ACC112 (cell line): ENCODE results near the gene ALK.
A peak's percentile ranks its signal among the peaks of the same experiment; 100 is the strongest.

ENCODE experiments used
- H2AFZ ChIP-seq: fragments of 200-600 bp; sonication (generic); one replicate; pipeline ENCODE4 v1.6.0; 2017; ENCODE audit warnings: antibody characterized with exemption, low read length; ENCODE audit not compliant: unreplicated experiment
- H3K27ac ChIP-seq: fragments of 200-600 bp; sonication (generic); 2 replicates; pipeline ENCODE4 v1.5.1; 2014; ENCODE audit warnings: low read depth, mild to moderate bottlenecking, antibody characterized with exemption, low read length, moderate library complexity
- H3K27me3 ChIP-seq: fragments of 200-600 bp; sonication (generic); 2 replicates; pipeline ENCODE4 v1.6.1; 2014; ENCODE audit warnings: mild to moderate bottlenecking, antibody characterized with exemption, low read length, moderate library complexity, mixed read lengths; ENCODE audit not compliant: insufficient read depth
- H3K36me3 ChIP-seq: fragments of 200-600 bp; sonication (generic); 2 replicates; pipeline ENCODE4 v1.6.1; 2016; ENCODE audit warnings: mild to moderate bottlenecking, antibody characterized with exemption, low read length, moderate library complexity, mixed read lengths; ENCODE audit not compliant: insufficient read depth
- H3K4me1 ChIP-seq: fragments of 200-600 bp; sonication (generic); one replicate; pipeline ENCODE4 v1.6.1; 2016; ENCODE audit warnings: low read length, mixed read lengths; ENCODE audit not compliant: insufficient read depth, unreplicated experiment, control insufficient read depth
- H3K4me3 ChIP-seq: fragments of 200-600 bp; sonication (generic); 2 replicates; pipeline ENCODE4 v1.5.1; 2014; ENCODE audit warnings: mild to moderate bottlenecking, low read depth, low read length
- H3K79me2 ChIP-seq: fragments of 200-600 bp; sonication (generic); one replicate; pipeline ENCODE4 v1.6.0; 2016; ENCODE audit warnings: low read length; ENCODE audit not compliant: control insufficient read depth, unreplicated experiment, insufficient read depth

The ALK gene

DNA sequence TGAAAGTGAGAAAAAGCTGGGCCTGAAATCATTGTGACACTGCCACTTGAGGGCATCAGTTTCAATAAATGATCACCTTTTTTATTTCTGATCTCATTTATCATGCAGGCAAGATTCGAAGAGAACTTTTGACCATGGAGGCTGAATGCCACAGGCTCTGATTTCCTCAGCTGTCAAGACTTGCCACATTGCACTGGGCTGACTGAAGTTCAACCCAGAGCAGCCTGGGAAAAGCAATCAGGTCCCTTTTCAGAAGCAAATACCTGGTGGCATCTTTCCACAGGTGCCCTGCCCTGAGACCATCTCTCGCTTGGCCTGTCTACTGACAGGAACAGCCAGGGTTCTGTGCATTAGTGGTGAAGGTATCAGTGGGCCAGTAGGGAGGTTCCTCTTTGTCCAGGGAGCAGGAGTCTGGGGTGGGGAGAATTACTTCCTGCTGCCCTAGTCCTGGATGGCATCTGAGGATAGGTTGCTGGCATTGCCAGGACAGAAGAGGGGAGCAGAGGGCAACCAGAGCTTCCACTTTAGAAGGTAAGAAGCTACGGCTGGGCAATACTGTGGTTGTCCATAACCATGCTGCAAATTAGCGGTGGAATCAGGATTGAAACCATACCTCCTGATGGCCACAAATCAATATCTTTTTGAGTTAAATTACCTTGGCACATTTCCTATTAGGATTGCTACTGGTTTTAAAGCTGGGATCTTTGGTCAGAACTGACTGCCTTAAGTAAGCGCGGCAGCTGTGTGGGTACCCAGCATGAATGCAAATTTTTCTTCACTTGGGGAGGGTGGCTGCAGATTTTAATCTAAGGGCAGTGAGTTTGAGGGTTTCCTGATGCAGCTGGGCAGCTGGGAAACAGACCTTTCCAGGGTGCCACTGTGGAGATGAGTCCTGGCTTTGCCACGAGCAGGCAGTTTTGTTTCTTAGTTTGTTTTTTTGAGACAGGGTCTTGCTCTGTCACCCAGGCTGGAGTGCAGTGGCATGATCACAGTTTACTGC is 394.5 kb downstream of the ALK start:
- no peaks in the 10 kb centered on the region for H3K36me3 ChIP-seq
- no peak overlapping the region for H2AFZ ChIP-seq
- peaks cover 30% of the 10 kb centered on the region for H3K4me1 ChIP-seq
- 0 out of 2 replicates have a peak, but pooled peaks cover 4% of the 10 kb centered on the region for H3K27me3 ChIP-seq
- no peaks in the 10 kb centered on the region for H3K79me2 ChIP-seq
- no peak overlapping the region for H3K27ac ChIP-seq
- H3K4me3 ChIP-seq, result no peak overlapping the region

DNA sequence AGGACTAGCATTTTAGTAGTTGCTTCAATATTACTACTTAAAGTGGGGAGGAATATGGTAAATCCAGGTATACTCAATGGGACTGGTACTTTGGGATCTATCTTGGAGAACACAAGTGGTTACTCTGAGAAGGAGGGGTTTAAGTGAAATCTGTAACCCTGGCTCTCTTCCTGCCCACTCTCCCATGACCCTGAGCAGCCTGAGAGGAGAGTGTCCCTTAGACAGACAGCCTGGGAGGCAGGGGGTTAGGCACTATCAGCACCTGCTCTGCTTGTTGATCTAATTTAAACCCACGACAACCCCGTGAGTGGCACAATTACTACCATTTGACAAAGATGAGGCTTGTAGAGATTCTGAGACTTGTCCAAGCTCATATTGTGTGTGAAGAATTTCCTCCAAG is 395.5 kb downstream of the ALK start:
- Histone ChIP-seq H3K27ac (no peak overlapping the region), H3K4me3 (no peak overlapping the region), H3K4me1 (peaks cover 30% of the 10 kb centered on the region), H3K79me2 (no peaks in the 10 kb centered on the region), H3K36me3 (no peaks in the 10 kb centered on the region), H2AFZ (no peak overlapping the region), H3K27me3 (0 out of 2 replicates have a peak, but pooled peaks cover 4% of the 10 kb centered on the region)

DNA sequence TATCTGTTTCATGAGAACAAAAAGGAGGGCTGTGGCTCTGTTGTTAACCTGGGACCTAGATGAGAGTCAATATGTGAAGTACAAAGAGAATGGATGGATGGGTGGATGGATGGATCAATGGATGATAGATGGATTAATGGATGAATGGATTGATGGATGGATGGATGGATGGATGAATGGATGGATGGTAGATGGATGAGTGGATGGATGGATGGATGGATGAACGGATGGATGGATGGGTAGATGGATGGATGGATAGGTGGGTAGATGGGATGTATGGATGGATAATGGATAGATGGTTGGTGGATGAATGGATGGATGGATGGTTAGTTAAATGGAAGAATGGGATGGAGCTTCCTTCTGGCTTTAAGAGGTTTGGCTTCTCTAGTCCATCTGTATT is 396.7 kb downstream of the ALK start:
- no peak overlapping the region for H3K27ac ChIP-seq
- no peak overlapping the region for H2AFZ ChIP-seq
- no peaks in the 10 kb centered on the region for H3K79me2 ChIP-seq
- H3K36me3 ChIP-seq, result no peaks in the 10 kb centered on the region
- H3K27me3 ChIP-seq, result no peaks in the 10 kb centered on the region
- H3K4me3 ChIP-seq, result no peak overlapping the region
- H3K4me1 ChIP-seq, result peaks cover 37% of the 10 kb centered on the region

DNA sequence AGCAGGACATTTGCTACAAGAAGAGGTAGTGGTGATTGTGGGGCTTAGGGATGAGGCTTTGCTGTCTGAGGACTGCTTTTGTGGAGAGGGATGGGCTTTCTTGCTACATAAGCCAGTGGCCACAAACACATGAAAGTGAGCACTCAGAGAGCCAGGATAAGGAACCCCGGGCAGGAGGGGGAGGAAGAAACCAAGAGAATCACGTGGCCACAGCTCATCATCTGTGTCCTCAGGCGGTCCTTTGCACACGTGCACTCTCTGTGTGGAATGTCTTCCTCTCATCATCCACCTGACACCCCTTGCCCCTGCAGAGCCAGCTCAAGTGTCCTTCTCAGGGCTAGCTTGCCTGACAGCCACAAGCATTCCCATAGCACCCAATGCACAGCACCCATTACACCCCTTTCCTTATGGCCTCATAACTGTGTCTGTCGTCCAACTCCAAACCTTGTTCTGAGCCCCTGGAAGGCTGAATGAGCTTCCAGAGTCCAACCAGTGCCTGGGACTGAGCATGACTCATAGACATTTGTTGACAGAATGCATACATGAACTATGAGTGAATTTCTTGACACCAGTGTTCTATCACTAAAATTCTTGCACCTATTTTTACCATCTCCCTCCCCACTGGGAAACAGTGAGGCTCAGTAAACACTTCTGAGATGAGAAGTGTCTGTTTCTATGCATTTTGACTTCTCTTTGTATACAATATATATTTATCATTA is 398.3 kb downstream of the ALK start:
- H3K36me3 ChIP-seq, result no peaks in the 10 kb centered on the region
- H3K79me2 ChIP-seq, result no peaks in the 10 kb centered on the region
- H3K27ac ChIP-seq, result no peak overlapping the region
- no peak overlapping the region for H2AFZ ChIP-seq
- no peaks in the 10 kb centered on the region for H3K27me3 ChIP-seq
- H3K4me1 ChIP-seq, result peaks cover 40% of the 10 kb centered on the region
- no peak overlapping the region for H3K4me3 ChIP-seq

DNA sequence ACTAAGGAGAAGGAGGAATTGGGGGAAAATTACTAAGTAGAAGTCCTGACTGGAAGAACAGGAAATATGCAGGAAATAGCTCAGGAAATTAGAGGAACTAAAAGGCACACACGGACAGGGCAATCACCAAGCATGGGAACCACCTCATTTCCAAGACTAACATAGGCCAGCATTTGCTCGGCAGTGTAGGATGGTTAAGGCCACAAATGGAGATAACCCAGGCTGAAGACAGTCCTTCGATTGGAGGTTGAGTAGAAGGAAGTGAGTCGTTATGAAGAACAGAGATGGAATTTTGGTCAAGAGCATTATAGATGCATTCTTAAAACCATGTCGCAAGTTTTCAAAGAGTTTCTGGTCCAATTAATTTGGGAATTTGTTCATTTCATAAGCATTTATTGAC is 401.4 kb downstream of the ALK start:
- H3K36me3 ChIP-seq, result no peaks in the 10 kb centered on the region
- H3K4me3 ChIP-seq, result no peak overlapping the region
- H3K27me3 ChIP-seq, result no peaks in the 10 kb centered on the region
- H3K4me1 ChIP-seq, result peaks cover 37% of the 10 kb centered on the region
- no peaks in the 10 kb centered on the region for H3K79me2 ChIP-seq
- no peak overlapping the region for H2AFZ ChIP-seq
- peak overlapping the region; percentile 63 for H3K27ac ChIP-seq

DNA sequence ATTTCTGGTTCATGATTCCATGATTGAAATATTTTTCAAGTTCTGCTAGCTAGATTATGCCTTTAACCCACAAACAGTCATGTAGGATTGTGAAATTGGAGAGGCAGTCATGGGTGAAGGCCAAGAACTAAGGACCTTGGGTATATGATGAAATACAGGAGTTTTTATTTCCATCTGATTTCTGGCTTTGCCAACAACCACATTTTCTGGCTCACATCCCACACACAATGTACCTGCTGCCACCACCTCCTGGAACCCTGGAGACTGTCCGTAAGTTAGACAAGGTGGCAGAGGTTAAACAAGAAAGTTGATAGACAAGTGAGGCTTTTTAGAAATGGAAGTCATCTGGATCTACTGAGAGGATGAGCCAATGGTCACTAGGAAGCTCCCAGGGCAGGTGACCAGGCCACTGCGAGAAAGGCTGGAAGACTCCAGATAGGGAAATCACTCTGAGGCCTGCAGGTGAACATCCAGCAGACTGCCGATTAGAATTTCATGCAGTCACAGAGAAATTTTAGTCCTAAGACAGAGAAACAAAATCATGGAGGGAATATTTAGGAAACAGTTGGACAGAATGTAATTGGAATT is 402.0 kb downstream of the ALK start:
- H2AFZ ChIP-seq, result no peak overlapping the region
- no peaks in the 10 kb centered on the region for H3K36me3 ChIP-seq
- H3K27me3 ChIP-seq, result no peaks in the 10 kb centered on the region
- H3K79me2 ChIP-seq, result no peaks in the 10 kb centered on the region
- no peak overlapping the region for H3K4me3 ChIP-seq
- H3K27ac ChIP-seq, result peak overlapping the region; percentile 63
- peaks cover 37% of the 10 kb centered on the region for H3K4me1 ChIP-seq

DNA sequence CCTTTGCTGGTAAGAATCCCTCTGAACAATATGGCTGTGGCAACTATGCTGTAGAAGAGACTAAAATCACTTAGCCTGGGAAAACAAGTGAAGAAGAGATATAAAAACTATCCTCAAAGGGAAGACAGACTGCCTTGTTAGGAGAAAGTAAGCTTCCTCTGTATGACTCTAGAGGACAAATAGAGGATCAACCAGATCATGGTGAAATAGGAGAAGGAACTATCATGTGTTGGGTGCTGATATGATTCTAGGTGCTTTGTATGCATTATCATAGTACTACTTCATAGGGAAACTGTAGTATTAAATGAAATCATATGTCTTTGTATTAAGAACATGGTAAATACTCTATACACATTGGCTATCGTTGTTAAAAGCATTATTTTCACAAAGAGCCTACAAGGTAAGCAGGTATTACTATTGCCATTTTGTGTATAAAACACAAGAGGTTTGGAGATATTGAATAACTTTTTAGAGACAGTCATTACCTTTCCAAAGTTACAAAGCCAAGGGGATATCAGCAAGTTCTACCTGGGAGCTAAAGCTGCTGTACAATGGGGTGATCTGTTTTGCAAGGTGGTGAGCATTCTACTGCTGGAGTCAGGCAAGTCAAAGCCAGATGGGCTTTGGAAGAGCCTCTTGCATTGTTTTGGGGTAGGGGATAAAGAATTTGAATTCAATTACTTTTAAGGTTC is 402.6 kb downstream of the ALK start:
- Histone ChIP-seq H3K36me3 (no peaks in the 10 kb centered on the region), H3K4me1 (peaks cover 37% of the 10 kb centered on the region), H3K4me3 (no peak overlapping the region), H3K27me3 (no peaks in the 10 kb centered on the region), H3K79me2 (no peaks in the 10 kb centered on the region), H2AFZ (no peak overlapping the region), H3K27ac (peak overlapping the region; percentile 14; the same call in 1 of the 2 replicates)

DNA sequence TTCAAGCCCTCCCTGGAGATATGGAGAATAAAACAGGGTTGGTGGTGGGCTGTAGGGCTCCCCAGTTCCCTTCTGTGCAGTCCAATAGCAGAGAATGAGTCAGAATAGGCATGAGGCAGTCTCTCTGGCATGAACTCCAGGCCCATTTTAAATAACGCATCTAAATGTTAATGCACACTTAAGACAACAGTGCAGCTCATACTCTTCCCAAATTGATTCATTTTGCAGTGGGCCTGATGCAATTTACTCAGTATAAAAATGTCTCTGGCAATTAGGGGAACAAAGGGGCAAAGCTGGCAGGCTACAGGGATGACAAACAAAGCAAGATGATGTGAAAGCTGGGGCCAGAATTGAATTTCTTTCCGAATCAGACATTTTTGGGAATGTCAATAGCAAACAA is 403.4 kb downstream of the ALK start:
- H3K79me2 ChIP-seq, result no peaks in the 10 kb centered on the region
- H3K27ac ChIP-seq, result peak overlapping the region; percentile 14; the same call in 1 of the 2 replicates
- H3K36me3 ChIP-seq, result no peaks in the 10 kb centered on the region
- no peak overlapping the region for H2AFZ ChIP-seq
- H3K4me3 ChIP-seq, result no peak overlapping the region
- H3K4me1 ChIP-seq, result peaks cover 30% of the 10 kb centered on the region
- no peaks in the 10 kb centered on the region for H3K27me3 ChIP-seq

DNA sequence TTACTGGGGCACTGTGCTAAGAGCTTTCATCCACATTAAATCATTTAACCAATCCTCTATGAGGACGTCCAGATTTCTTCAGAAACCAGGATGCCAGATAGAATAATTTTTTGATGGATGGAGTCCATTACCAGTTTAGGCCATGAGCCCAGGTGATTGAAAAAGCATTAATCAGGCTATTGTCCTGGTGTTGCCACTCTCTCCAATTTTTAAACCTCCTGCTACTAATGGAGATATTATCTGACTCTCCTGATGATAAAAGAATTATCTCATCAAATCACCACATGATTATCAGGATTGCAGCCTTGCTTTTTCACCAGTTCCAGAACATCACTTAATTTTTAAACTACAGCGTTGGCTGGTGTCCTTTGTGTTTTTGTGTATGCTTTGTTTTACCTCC is 404.0 kb downstream of the ALK start:
- Histone ChIP-seq H3K4me3 (no peak overlapping the region), H2AFZ (no peak overlapping the region), H3K27me3 (no peaks in the 10 kb centered on the region), H3K4me1 (peaks cover 26% of the 10 kb centered on the region), H3K27ac (no peak overlapping the region), H3K79me2 (no peaks in the 10 kb centered on the region), H3K36me3 (no peaks in the 10 kb centered on the region)

DNA sequence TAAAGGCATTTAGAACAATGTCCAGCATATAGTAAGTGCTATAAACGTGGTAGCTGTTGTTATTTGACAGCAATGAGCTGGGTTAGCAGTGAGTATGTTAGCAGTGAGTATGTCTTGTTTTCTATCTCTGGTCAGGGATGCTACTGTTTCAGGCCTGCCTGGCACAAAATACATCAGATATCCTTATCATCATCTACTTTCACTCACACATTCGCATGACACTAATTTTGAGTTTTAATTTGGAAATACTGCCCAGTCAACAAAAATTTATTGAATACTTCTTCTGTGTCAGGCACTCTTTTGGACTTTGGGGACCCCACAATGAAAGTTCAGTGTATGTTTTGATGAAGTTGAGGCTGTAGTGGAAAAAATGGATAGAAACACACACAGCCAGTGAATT is 404.6 kb downstream of the ALK start:
- Histone ChIP-seq H3K4me3 (no peak overlapping the region), H3K79me2 (no peaks in the 10 kb centered on the region), H3K27me3 (no peaks in the 10 kb centered on the region), H2AFZ (no peak overlapping the region), H3K36me3 (no peaks in the 10 kb centered on the region), H3K4me1 (peaks cover 26% of the 10 kb centered on the region), H3K27ac (no peak overlapping the region)
